ENCODE results near the gene FLT4.

FLT4 gene

GRCh38 chr5:180649297-180650039, at the start of gene FLT4:
FLT4 (minus strand) TSS chr5:180649600; CDS start chr5:180649545, 55 bp downstream.
- in situ Hi-C loops (cut with MboI; ENCODE audit: low sequenced_read_pairs, unreplicated experiment), result no loop called here
- no peak for DNase-seq (ENCODE audit: low spot score)
- TF ChIP-seq, protein P1, sequence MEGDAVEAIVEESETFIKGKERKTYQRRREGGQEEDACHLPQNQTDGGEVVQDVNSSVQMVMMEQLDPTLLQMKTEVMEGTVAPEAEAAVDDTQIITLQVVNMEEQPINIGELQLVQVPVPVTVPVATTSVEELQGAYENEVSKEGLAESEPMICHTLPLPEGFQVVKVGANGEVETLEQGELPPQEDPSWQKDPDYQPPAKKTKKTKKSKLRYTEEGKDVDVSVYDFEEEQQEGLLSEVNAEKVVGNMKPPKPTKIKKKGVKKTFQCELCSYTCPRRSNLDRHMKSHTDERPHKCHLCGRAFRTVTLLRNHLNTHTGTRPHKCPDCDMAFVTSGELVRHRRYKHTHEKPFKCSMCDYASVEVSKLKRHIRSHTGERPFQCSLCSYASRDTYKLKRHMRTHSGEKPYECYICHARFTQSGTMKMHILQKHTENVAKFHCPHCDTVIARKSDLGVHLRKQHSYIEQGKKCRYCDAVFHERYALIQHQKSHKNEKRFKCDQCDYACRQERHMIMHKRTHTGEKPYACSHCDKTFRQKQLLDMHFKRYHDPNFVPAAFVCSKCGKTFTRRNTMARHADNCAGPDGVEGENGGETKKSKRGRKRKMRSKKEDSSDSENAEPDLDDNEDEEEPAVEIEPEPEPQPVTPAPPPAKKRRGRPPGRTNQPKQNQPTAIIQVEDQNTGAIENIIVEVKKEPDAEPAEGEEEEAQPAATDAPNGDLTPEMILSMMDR (IDR thresholded peaks at IDR 0.05; ENCODE audit: borderline replicate concordance, control extremely low read depth, extremely low read depth, insufficient read depth, missing control alignments), result no peak

- TF ChIP-seq, protein P1 (IDR thresholded peaks at IDR 0.05; ENCODE audit: borderline replicate concordance, control extremely low read depth, extremely low read depth, insufficient read depth, missing control alignments), result no peak
- no peak for DNase-seq (ENCODE audit: low spot score)
- in situ Hi-C loops (cut with MboI; ENCODE audit: low sequenced_read_pairs, unreplicated experiment), result no loop called here
These were observed 49.6 kb upstream of the FLT4 start for GRCh38 chr5:180699042-180699441.

GRCh38 chr5:180696116-180696515, 46.7 kb upstream of the FLT4 start:
- in situ Hi-C loops (cut with MboI; ENCODE audit: low sequenced_read_pairs, unreplicated experiment), result no loop called here
- no peak for DNase-seq (ENCODE audit: low spot score)
- TF ChIP-seq, protein P1 (IDR thresholded peaks at IDR 0.05; ENCODE audit: borderline replicate concordance, control extremely low read depth, extremely low read depth, insufficient read depth, missing control alignments), result no peak

DNA sequence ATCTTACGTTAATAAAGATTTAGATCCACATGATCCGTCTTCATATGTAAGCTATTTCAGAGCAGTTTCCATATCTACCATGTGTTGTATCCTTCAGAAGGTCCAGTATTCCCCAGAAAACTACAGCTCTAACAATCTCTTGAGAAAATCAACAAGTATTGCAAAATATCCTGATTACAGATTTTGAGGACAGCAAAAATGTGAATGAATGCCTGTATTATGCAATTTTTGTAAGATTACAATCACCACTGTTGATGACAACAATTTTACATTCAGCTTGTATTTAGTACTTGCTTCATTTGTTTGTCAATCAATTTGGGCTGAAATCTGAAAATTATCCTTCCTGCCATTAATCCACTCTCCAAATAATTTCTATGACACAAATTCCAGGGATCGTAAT, 43.0 kb upstream of the FLT4 start:
- in situ Hi-C loops (cut with MboI; ENCODE audit: low sequenced_read_pairs, unreplicated experiment), result no loop called here
- TF ChIP-seq, protein P1 (IDR thresholded peaks at IDR 0.05; ENCODE audit: borderline replicate concordance, control extremely low read depth, extremely low read depth, insufficient read depth, missing control alignments), result no peak
- no peak for DNase-seq (ENCODE audit: low spot score)

DNA sequence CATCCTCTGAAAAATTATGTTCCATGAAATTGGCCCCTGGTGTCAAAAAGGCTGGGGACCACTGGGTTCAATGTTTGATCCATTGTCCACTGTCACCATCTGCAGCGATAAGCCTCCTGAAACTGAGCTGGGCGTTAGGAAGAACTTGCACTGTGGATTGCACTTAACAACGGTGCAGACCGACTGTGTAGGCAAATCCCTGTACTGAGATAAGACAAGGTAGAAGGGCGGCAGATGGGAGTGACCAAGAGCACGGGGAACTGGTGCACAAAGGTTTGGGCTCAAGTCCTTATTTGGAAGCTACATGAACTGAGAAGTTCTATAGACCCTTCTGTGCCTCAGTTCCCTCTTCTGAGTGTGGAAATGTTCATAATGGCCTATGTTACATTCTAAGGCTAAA, 41.6 kb upstream of the FLT4 start:
- TF ChIP-seq, protein P1 (IDR thresholded peaks at IDR 0.05; ENCODE audit: borderline replicate concordance, control extremely low read depth, extremely low read depth, insufficient read depth, missing control alignments), result no peak
- in situ Hi-C loops (cut with MboI; ENCODE audit: low sequenced_read_pairs, unreplicated experiment), result no loop called here
- no peak for DNase-seq (ENCODE audit: low spot score)

DNA sequence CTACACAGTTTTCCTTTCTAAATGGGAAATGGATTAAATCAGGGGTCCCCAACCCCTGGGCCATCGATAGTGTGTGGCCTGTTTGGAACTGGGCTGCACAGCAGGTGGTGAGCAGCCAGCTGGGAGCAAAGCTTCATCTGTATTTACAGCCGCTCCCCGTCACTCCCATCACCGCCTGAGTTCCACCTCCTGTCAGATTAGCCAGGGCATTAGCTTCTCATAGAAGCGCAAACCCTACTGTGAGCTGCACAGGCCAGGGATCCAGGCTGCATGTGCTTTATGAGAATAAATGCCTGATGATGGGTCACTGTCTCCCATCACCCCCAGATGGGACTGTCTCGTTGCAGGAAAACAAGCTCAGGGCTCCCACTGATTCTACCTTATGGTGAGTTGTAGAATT, 41.2 kb upstream of the FLT4 start:
- in situ Hi-C loops (cut with MboI; ENCODE audit: low sequenced_read_pairs, unreplicated experiment), result no loop called here
- TF ChIP-seq, protein P1 (IDR thresholded peaks at IDR 0.05; ENCODE audit: borderline replicate concordance, control extremely low read depth, extremely low read depth, insufficient read depth, missing control alignments), result no peak
- no peak for DNase-seq (ENCODE audit: low spot score)

Measured in GM13976 (cell line).